ENCODE results near the gene LONP2. TPM values are rescaled to one million over a fixed set of nuclear protein-coding genes. Genes with fewer than 3 reads are reported as not detected.

The LONP2 gene
- total RNA-seq, 4 donors from 2014 or later: 28.2 to 88.9 (median 64.3) TPM

- intact Hi-C loops (cut with DNase I; ENCODE audit: low total_unique reads): no loop called here
- no peak for TF ChIP-seq POLR2A (IDR thresholded peaks at IDR 0.05)
- no peaks in the 10 kb centered on the region for H3K9me3 ChIP-seq
Measured at GRCh38 chr16:48204825-48205151, 39.3 kb upstream of the LONP2 start.

DNA sequence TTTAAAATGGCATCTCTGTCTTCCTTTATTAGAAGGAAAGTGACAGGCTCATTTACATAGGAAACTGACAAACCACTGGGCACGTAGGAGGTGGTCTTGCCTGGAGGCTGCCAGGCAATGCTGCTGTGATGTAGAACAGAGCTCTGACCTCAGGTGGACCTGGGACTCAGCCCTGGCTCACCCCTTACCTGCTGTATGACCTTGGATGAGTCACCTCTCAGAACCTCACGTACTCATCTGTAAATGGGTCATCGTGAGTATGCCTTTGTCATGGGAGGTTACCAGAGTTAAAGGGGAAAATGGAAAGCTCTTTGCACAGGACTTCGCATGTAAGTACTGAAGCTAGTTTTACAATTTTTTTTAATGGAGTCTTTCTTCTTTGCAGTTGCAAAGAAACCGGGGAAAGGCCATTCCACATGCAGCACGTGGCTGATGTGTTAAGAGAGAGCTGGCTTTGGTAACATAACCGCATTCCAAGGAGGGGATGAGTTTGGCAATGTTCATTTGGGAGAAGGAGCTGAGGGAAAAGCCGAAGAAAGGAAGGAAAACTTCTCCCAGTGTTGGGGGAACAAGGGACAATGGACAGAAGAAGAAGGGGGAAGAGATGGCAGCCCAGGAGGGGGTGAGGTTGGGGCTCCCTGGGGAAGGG lies 37.4 kb upstream of the LONP2 start:
- DNase-seq: no peak
- H3K27ac ChIP-seq: no peak overlapping the region
- TF ChIP-seq POLR2A (IDR thresholded peaks at IDR 0.05) (no peak), CTCF (IDR thresholded peaks at IDR 0.05) (no peak)
- H3K4me3 ChIP-seq: no peak overlapping the region
- intact Hi-C loops (cut with DNase I; ENCODE audit: low total_unique reads): no loop called here
- no peaks in the 10 kb centered on the region for H3K27me3 ChIP-seq
- H3K36me3 ChIP-seq: no peaks in the 10 kb centered on the region
- H3K4me1 ChIP-seq: no peaks in the 10 kb centered on the region
- no peaks in the 10 kb centered on the region for H3K9me3 ChIP-seq

More at GRCh38 chr16:48204825-48205151, 39.3 kb upstream of the LONP2 start:
- Histone ChIP-seq H3K36me3 (no peaks in the 10 kb centered on the region), H3K27me3 (no peaks in the 10 kb centered on the region), H3K4me3 (no peak overlapping the region), H3K4me1 (no peaks in the 10 kb centered on the region), H3K27ac (no peak overlapping the region)
- no peak for DNase-seq

DNA sequence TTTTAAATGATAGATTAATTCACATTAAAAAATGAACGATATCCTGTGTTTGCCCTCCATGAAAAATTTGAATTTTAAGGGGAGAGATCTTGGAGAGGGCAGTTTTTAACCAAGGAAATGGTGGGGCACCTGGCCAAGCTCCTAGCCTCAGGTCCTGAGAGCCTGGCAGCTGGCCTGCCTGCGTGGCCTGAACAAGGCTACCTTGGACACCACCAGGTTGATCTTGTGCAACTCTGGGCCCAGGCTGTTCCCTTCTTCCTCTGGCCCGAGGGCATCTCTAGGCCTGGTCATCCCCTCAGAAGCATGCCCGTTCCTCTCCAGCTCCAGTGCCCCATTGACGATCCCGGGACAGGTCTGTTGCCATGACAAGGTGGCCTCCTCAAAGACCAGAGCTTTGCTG lies 33.4 kb upstream of the LONP2 start:
- TF ChIP-seq CTCF (IDR thresholded peaks at IDR 0.05): no peak
- TF ChIP-seq POLR2A (IDR thresholded peaks at IDR 0.05): no peak
- intact Hi-C loops (cut with DNase I; ENCODE audit: low total_unique reads): no loop called here
- no peaks in the 10 kb centered on the region for H3K36me3 ChIP-seq
- no peak overlapping the region for H3K27ac ChIP-seq
- no peak overlapping the region for H3K4me3 ChIP-seq
- no peaks in the 10 kb centered on the region for H3K27me3 ChIP-seq
- H3K4me1 ChIP-seq: no peaks in the 10 kb centered on the region
- no peak for DNase-seq
- no peaks in the 10 kb centered on the region for H3K9me3 ChIP-seq

DNA sequence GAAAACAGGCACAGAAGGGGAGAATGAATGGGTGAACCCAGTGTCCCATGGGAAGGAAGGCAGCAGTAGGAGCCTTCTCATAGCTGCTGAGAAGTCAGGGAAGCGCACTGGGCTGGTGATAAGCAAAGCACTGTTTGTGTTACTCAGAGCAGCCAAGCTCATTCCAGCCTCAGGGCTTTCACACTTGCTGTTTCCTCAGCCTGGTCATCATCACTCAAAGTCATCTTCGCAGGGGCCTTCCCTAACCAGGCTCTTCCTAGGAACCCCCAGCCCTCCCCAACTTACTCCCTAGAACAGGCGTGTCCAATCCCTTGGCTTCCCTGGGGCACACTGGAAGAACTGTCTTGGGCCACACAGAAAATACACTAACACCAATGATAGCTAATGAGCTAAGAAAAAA lies 32.1 kb upstream of the LONP2 start:
- Histone ChIP-seq H3K36me3 (no peaks in the 10 kb centered on the region), H3K27me3 (no peaks in the 10 kb centered on the region), H3K4me1 (no peaks in the 10 kb centered on the region), H3K4me3 (no peak overlapping the region), H3K9me3 (no peaks in the 10 kb centered on the region), H3K27ac (no peak overlapping the region)
- intact Hi-C loops (cut with DNase I; ENCODE audit: low total_unique reads): no loop called here
- no peak for DNase-seq
- no peak for TF ChIP-seq POLR2A (IDR thresholded peaks at IDR 0.05)
- TF ChIP-seq CTCF (IDR thresholded peaks at IDR 0.05): no peak

DNA sequence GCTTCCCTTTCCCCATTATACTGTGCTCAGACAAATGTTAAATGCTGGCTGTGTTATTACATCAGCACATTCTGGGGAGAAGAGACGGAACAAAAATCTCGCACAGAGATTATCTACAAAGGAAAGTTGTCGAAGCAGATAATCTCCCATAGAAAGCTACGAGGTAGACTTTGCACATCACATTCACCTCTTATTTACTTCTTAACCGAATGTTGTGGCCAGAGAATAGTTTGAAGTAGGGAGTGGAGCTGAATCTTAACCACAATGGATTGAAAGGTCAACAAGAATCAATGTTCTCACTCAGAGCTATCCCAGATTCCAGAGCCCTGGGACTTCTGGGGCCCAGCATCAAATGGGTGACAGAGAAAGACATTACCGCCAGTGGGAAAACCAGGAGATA lies 28.4 kb upstream of the LONP2 start:
- no peaks in the 10 kb centered on the region for H3K36me3 ChIP-seq
- H3K4me3 ChIP-seq: no peak overlapping the region
- no peaks in the 10 kb centered on the region for H3K4me1 ChIP-seq
- no peak for DNase-seq
- H3K9me3 ChIP-seq: no peaks in the 10 kb centered on the region
- no peak for TF ChIP-seq CTCF (IDR thresholded peaks at IDR 0.05)
- TF ChIP-seq POLR2A (IDR thresholded peaks at IDR 0.05): no peak
- H3K27ac ChIP-seq: no peak overlapping the region
- intact Hi-C loops (cut with DNase I; ENCODE audit: low total_unique reads): no loop called here
- H3K27me3 ChIP-seq: no peaks in the 10 kb centered on the region

DNA sequence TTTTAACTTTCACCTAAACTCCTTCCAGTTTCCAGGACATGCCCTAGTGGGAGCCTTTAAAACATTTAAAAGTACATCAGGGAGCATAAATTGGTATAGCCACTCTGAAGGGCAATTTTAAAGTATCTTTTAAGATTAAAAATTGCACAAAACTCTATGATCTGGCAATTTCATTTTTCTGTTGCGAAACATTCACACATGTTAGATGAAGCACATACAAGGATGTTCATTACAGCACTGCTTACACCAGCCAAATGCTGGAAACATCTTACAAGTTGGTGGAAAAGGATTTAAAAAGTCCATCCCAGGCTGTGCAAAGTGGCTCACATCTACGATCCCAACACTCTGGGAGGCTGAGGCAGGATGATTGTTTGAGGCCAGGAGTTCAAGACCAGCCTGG lies 26.4 kb upstream of the LONP2 start:
- intact Hi-C loops (cut with DNase I; ENCODE audit: low total_unique reads): no loop called here
- no peaks in the 10 kb centered on the region for H3K9me3 ChIP-seq
- no peaks in the 10 kb centered on the region for H3K4me1 ChIP-seq
- DNase-seq: no peak
- no peak overlapping the region for H3K27ac ChIP-seq
- H3K27me3 ChIP-seq: no peaks in the 10 kb centered on the region
- no peak overlapping the region for H3K4me3 ChIP-seq
- no peaks in the 10 kb centered on the region for H3K36me3 ChIP-seq
- TF ChIP-seq CTCF (IDR thresholded peaks at IDR 0.05) (no peak), POLR2A (IDR thresholded peaks at IDR 0.05) (no peak)
